Measurements from ENCODE around the gene RERE.
"Not testable (repeated sequence)": the region's sequence is repeated elsewhere in the genome, so short reads cannot be mapped to it uniquely, and the experiment has no call there.

The RERE gene

GRCh38 chr1:8382608-8383505 lies 434.6 kb downstream of the RERE start:
- H2BK15ac ChIP-seq (ENCODE audit: low read length), result no peak overlapping the region
- H3K4me3 ChIP-seq (ENCODE audit: low read length in 2 of 2), result no peak overlapping the region
- H4K8ac ChIP-seq (ENCODE audit: low read depth, low read length), result no peak overlapping the region
- no peak overlapping the region for H3K4ac ChIP-seq (ENCODE audit: low read length)
- no peak overlapping the region for H2AFZ ChIP-seq (ENCODE audit: low read length)
- peaks cover 16 to 22% of the 10 kb centered on the region in 2 donors for H3K4me1 ChIP-seq (ENCODE audit: control insufficient read depth in 2 of 2, insufficient read depth in 1 of 2, low read depth in 1 of 2, low read length in 2 of 2)
- no peak overlapping the region for H3K18ac ChIP-seq (ENCODE audit: low read length)
- no peak overlapping the region for H3K4me2 ChIP-seq (ENCODE audit: insufficient read depth, low read length, poor library complexity, severe bottlenecking)
- H3K14ac ChIP-seq (ENCODE audit: low read length), result no peak overlapping the region
- H3K36me3 ChIP-seq (replicated peaks in 1 of 2; ENCODE audit: control insufficient read depth in 2 of 2, insufficient read depth in 2 of 2, low read length in 2 of 2), result peaks cover 6 to 48% of the 10 kb centered on the region in 2 donors
- no peak overlapping the region for H2BK120ac ChIP-seq (ENCODE audit: low read depth, low read length)
- no peak overlapping the region for H2AK5ac ChIP-seq (ENCODE audit: low read depth, low read length)
- H3K27ac ChIP-seq (replicated peaks; ENCODE audit: low read length), result no peak overlapping the region
- H4K91ac ChIP-seq (ENCODE audit: low read depth, low read length, poor library complexity), result no peak overlapping the region
- no CpG with 5 or more reads among the region's 15 CpGs for WGBS, 2 donors (ENCODE audit: extremely low coverage in 2 of 2, insufficient read length in 2 of 2, insufficient replicate concordance in 1 of 2)
- no peak overlapping the region for H2BK5ac ChIP-seq (ENCODE audit: low read length)
- H3K9ac ChIP-seq (ENCODE audit: low read depth, low read length, poor library complexity), result no peak overlapping the region
- H3K79me1 ChIP-seq (ENCODE audit: low read depth, low read length), result peaks cover 4% of the 10 kb centered on the region
- H2BK12ac ChIP-seq (ENCODE audit: low read length), result no peak overlapping the region
- no peaks in the 10 kb centered on the region for H3K27me3 ChIP-seq (ENCODE audit: control insufficient read depth in 3 of 3, insufficient read depth in 3 of 3, low read depth in 1 of 3, low read length in 3 of 3)
- peaks cover 0 to 1% of the 10 kb centered on the region in 2 donors for H3K9me3 ChIP-seq (replicated peaks in 1 of 2; ENCODE audit: control insufficient read depth in 2 of 2, insufficient read depth in 1 of 2, low read depth in 1 of 2, low read length in 2 of 2)
- no peak overlapping the region for H3K23ac ChIP-seq (ENCODE audit: low read depth, low read length, poor library complexity)
- no peak for DNase-seq (ENCODE audit: low spot score)

- peak overlapping the region in 1 of 2 donors; percentile 37 for H3K4me3 ChIP-seq (ENCODE audit: low read length in 2 of 2)
- H3K14ac ChIP-seq (ENCODE audit: low read length), result no peak overlapping the region
- peak overlapping the region; percentile 64 for H3K27ac ChIP-seq (replicated peaks; ENCODE audit: low read length)
- peaks cover 4% of the 10 kb centered on the region for H3K79me1 ChIP-seq (ENCODE audit: low read depth, low read length)
- H3K4ac ChIP-seq (ENCODE audit: low read length), result no peak overlapping the region
- no peak overlapping the region for H4K8ac ChIP-seq (ENCODE audit: low read depth, low read length)
- H2AFZ ChIP-seq (ENCODE audit: low read length), result no peak overlapping the region
- no peak overlapping the region for H3K9ac ChIP-seq (ENCODE audit: low read depth, low read length, poor library complexity)
- H3K9me3 ChIP-seq (replicated peaks in 1 of 2; ENCODE audit: control insufficient read depth in 2 of 2, insufficient read depth in 1 of 2, low read depth in 1 of 2, low read length in 2 of 2), result no peaks in the 10 kb centered on the region
- H2BK120ac ChIP-seq (ENCODE audit: low read depth, low read length), result no peak overlapping the region
- no peak overlapping the region for H4K91ac ChIP-seq (ENCODE audit: low read depth, low read length, poor library complexity)
- no peak overlapping the region for H2BK15ac ChIP-seq (ENCODE audit: low read length)
- peak; percentile 52 for DNase-seq (ENCODE audit: low spot score)
- H3K18ac ChIP-seq (ENCODE audit: low read length), result no peak overlapping the region
- H3K4me1 ChIP-seq (ENCODE audit: control insufficient read depth in 2 of 2, insufficient read depth in 1 of 2, low read depth in 1 of 2, low read length in 2 of 2), result peaks cover 16 to 22% of the 10 kb centered on the region in 2 donors
- no peak overlapping the region for H3K23ac ChIP-seq (ENCODE audit: low read depth, low read length, poor library complexity)
- no CpG with 5 or more reads among the region's 9 CpGs for WGBS, 2 donors (ENCODE audit: extremely low coverage in 2 of 2, insufficient read length in 2 of 2, insufficient replicate concordance in 1 of 2)
- no peak overlapping the region for H2BK12ac ChIP-seq (ENCODE audit: low read length)
- H2BK5ac ChIP-seq (ENCODE audit: low read length), result no peak overlapping the region
- peaks cover 6 to 51% of the 10 kb centered on the region in 2 donors for H3K36me3 ChIP-seq (replicated peaks in 1 of 2; ENCODE audit: control insufficient read depth in 2 of 2, insufficient read depth in 2 of 2, low read length in 2 of 2)
- no peak overlapping the region for H2AK5ac ChIP-seq (ENCODE audit: low read depth, low read length)
- H3K27me3 ChIP-seq (ENCODE audit: control insufficient read depth in 3 of 3, insufficient read depth in 3 of 3, low read depth in 1 of 3, low read length in 3 of 3), result no peaks in the 10 kb centered on the region
- no peak overlapping the region for H3K4me2 ChIP-seq (ENCODE audit: insufficient read depth, low read length, poor library complexity, severe bottlenecking)
Measured at GRCh38 chr1:8382051-8382505, 435.4 kb downstream of the RERE start.

GRCh38 chr1:8381618-8382017 lies 435.8 kb downstream of the RERE start:
- H3K27ac ChIP-seq (replicated peaks; ENCODE audit: low read length), result peak overlapping the region; percentile 64

GRCh38 chr1:8380310-8380709 lies 437.1 kb downstream of the RERE start:
- Histone ChIP-seq H3K4me1 (ENCODE audit: control insufficient read depth in 2 of 2, insufficient read depth in 1 of 2, low read depth in 1 of 2, low read length in 2 of 2) (peaks cover 13 to 22% of the 10 kb centered on the region in 2 donors), H3K36me3 (replicated peaks in 1 of 2; ENCODE audit: control insufficient read depth in 2 of 2, insufficient read depth in 2 of 2, low read length in 2 of 2) (peaks cover 6 to 50% of the 10 kb centered on the region in 2 donors)
- not testable (repeated sequence) for H3K79me1 ChIP-seq (ENCODE audit: low read depth, low read length); H3K4me3 ChIP-seq (ENCODE audit: low read length in 2 of 2); H3K4ac ChIP-seq (ENCODE audit: low read length); H4K91ac ChIP-seq (ENCODE audit: low read depth, low read length, poor library complexity); H3K23ac ChIP-seq (ENCODE audit: low read depth, low read length, poor library complexity); H3K9ac ChIP-seq (ENCODE audit: low read depth, low read length, poor library complexity); H3K9me3 ChIP-seq (replicated peaks in 1 of 2; ENCODE audit: control insufficient read depth in 2 of 2, insufficient read depth in 1 of 2, low read depth in 1 of 2, low read length in 2 of 2); H4K8ac ChIP-seq (ENCODE audit: low read depth, low read length); H2BK120ac ChIP-seq (ENCODE audit: low read depth, low read length); H2AFZ ChIP-seq (ENCODE audit: low read length); H2BK15ac ChIP-seq (ENCODE audit: low read length); H2BK5ac ChIP-seq (ENCODE audit: low read length); H3K27ac ChIP-seq (replicated peaks; ENCODE audit: low read length); H3K18ac ChIP-seq (ENCODE audit: low read length); H3K4me2 ChIP-seq (ENCODE audit: insufficient read depth, low read length, poor library complexity, severe bottlenecking); H2AK5ac ChIP-seq (ENCODE audit: low read depth, low read length); H2BK12ac ChIP-seq (ENCODE audit: low read length); DNase-seq (ENCODE audit: low spot score); H3K27me3 ChIP-seq (ENCODE audit: control insufficient read depth in 3 of 3, insufficient read depth in 3 of 3, low read depth in 1 of 3, low read length in 3 of 3); H3K14ac ChIP-seq (ENCODE audit: low read length)
- no CpG with 5 or more reads among the region's 6 CpGs for WGBS, 2 donors (ENCODE audit: extremely low coverage in 2 of 2, insufficient read length in 2 of 2, insufficient replicate concordance in 1 of 2)

More at GRCh38 chr1:8381618-8382017, 435.8 kb downstream of the RERE start:
- Histone ChIP-seq H4K8ac (ENCODE audit: low read depth, low read length) (no peak overlapping the region), H3K4me2 (ENCODE audit: insufficient read depth, low read length, poor library complexity, severe bottlenecking) (no peak overlapping the region), H3K9me3 (replicated peaks in 1 of 2; ENCODE audit: control insufficient read depth in 2 of 2, insufficient read depth in 1 of 2, low read depth in 1 of 2, low read length in 2 of 2) (no peaks in the 10 kb centered on the region), H3K79me1 (ENCODE audit: low read depth, low read length) (peaks cover 4% of the 10 kb centered on the region), H3K36me3 (replicated peaks in 1 of 2; ENCODE audit: control insufficient read depth in 2 of 2, insufficient read depth in 2 of 2, low read length in 2 of 2) (peaks cover 6 to 51% of the 10 kb centered on the region in 2 donors), H2BK120ac (ENCODE audit: low read depth, low read length) (no peak overlapping the region), H4K91ac (ENCODE audit: low read depth, low read length, poor library complexity) (no peak overlapping the region), H3K4me3 (ENCODE audit: low read length in 2 of 2) (no peak overlapping the region), H3K4me1 (ENCODE audit: control insufficient read depth in 2 of 2, insufficient read depth in 1 of 2, low read depth in 1 of 2, low read length in 2 of 2) (peaks cover 13 to 22% of the 10 kb centered on the region in 2 donors), H3K27me3 (ENCODE audit: control insufficient read depth in 3 of 3, insufficient read depth in 3 of 3, low read depth in 1 of 3, low read length in 3 of 3) (no peaks in the 10 kb centered on the region), H3K14ac (ENCODE audit: low read length) (no peak overlapping the region), H3K9ac (ENCODE audit: low read depth, low read length, poor library complexity) (no peak overlapping the region), H3K4ac (ENCODE audit: low read length) (no peak overlapping the region), H2AK5ac (ENCODE audit: low read depth, low read length) (no peak overlapping the region), H2BK5ac (ENCODE audit: low read length) (no peak overlapping the region), H3K18ac (ENCODE audit: low read length) (no peak overlapping the region), H2BK15ac (ENCODE audit: low read length) (no peak overlapping the region), H2BK12ac (ENCODE audit: low read length) (no peak overlapping the region), H3K23ac (ENCODE audit: low read depth, low read length, poor library complexity) (no peak overlapping the region), H2AFZ (ENCODE audit: low read length) (no peak overlapping the region)
- DNase-seq (ENCODE audit: low spot score), result no peak
- no CpG with 5 or more reads among the region's 8 CpGs for WGBS, 2 donors (ENCODE audit: extremely low coverage in 2 of 2, insufficient read length in 2 of 2, insufficient replicate concordance in 1 of 2)

Data from neuronal stem cell (in vitro differentiated cells).